ENCODE results near the gene RBM27. TPM values are rescaled to one million over a fixed set of nuclear protein-coding genes. Genes with fewer than 3 reads are reported as not detected.

The RBM27 gene
- total RNA-seq, 1 experiment from 2014 or later = 32.6 TPM

GRCh38 chr5:146232223-146232622 lies 28.8 kb downstream of the RBM27 start (continued):
- no peak for TF ChIP-seq STAT6 (CRISPR knock-in tag; conservative IDR thresholded peaks at IDR 0.05; ENCODE audit: low read depth)
- TF ChIP-seq RELA (CRISPR knock-in tag; IDR thresholded peaks at IDR 0.05; ENCODE audit: borderline replicate concordance) = no peak
- no peak for TF ChIP-seq MLX (CRISPR knock-in tag; IDR thresholded peaks at IDR 0.05)
- no peak for TF ChIP-seq GTF2I (CRISPR knock-in tag; conservative IDR thresholded peaks at IDR 0.05)
- no peak for TF ChIP-seq ETV6 (CRISPR knock-in tag; IDR thresholded peaks at IDR 0.05)
- TF ChIP-seq ZNF512 (CRISPR knock-in tag; IDR thresholded peaks at IDR 0.05; ENCODE audit: borderline replicate concordance) = no peak
- no peak for TF ChIP-seq HMGA2 (CRISPR knock-in tag; IDR thresholded peaks at IDR 0.05)
- no peak for TF ChIP-seq IRF2 (CRISPR knock-in tag; IDR thresholded peaks at IDR 0.05; ENCODE audit: borderline replicate concordance, low read depth)
- TF ChIP-seq NFATC4 (CRISPR knock-in tag; IDR thresholded peaks at IDR 0.05) = no peak
- no peak for TF ChIP-seq ATF6 (CRISPR knock-in tag; IDR thresholded peaks at IDR 0.05)
- no peak for TF ChIP-seq NR2C2 (CRISPR knock-in tag; IDR thresholded peaks at IDR 0.05)
- no peak for TF ChIP-seq JAZF1 (CRISPR knock-in tag; IDR thresholded peaks at IDR 0.05)
- TF ChIP-seq ESRRA (CRISPR knock-in tag; IDR thresholded peaks at IDR 0.05; ENCODE audit: borderline replicate concordance) = no peak
- no peak for TF ChIP-seq SP1 (CRISPR knock-in tag; conservative IDR thresholded peaks at IDR 0.05)
- no peak for TF ChIP-seq CDX4 (CRISPR knock-in tag; IDR thresholded peaks at IDR 0.05; ENCODE audit: borderline replicate concordance)

GRCh38 chr5:146233441-146233840 lies 30.0 kb downstream of the RBM27 start:
- CTCF ChIA-PET = no interaction called here
- no peak overlapping the region for H3K4me3 Mint-ChIP-seq
- H3K27me3 Mint-ChIP-seq (ENCODE audit: low read depth) = no peaks in the 10 kb centered on the region
- POLR2A ChIA-PET = no interaction called here
- no peaks in the 10 kb centered on the region for H3K4me1 Mint-ChIP-seq
- no peak for ATAC-seq
- no peak overlapping the region for H3K27ac Mint-ChIP-seq
- peaks cover 61% of the 10 kb centered on the region for H3K36me3 Mint-ChIP-seq
- no peaks in the 10 kb centered on the region for H3K9me3 Mint-ChIP-seq
- no peak for DNase-seq (ENCODE audit: low spot score)
- no peak for TF ChIP-seq NR1H2 (CRISPR knock-in tag; IDR thresholded peaks at IDR 0.05)
- no peak for TF ChIP-seq ZNF263 (CRISPR knock-in tag; IDR thresholded peaks at IDR 0.05; ENCODE audit: low read depth)
- no peak for TF ChIP-seq ZNF512 (CRISPR knock-in tag; IDR thresholded peaks at IDR 0.05; ENCODE audit: borderline replicate concordance)
- TF ChIP-seq ATF6 (CRISPR knock-in tag; IDR thresholded peaks at IDR 0.05) = no peak
- no peak for TF ChIP-seq FOXP1 (CRISPR knock-in tag; IDR thresholded peaks at IDR 0.05; ENCODE audit: borderline replicate concordance)
- no peak for TF ChIP-seq ZMAT4 (CRISPR knock-in tag; IDR thresholded peaks at IDR 0.05)
- TF ChIP-seq ZNF532 (CRISPR knock-in tag; IDR thresholded peaks at IDR 0.05; ENCODE audit: borderline replicate concordance) = no peak
